ENCODE results near the gene DSCAML1.

The DSCAML1 gene

DNA sequence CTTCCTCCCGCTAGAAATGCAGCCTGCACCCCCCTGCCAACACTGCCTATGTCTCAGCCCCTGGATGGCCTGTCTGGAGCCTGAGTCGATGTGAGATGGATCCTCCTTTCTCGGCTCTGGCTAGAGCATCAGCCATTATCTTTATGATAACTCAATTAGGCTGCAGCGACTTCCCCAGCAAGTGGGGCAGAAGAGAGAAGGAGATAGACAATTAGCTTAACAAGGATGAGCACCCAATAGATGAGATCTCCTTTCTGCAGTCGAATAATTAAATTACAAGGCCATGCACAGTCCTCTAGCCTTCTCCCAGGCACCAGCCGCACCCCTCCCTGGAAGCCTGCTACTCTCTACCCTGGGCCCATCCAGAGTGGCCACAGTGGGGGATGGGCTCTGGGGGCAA is 290.0 kb downstream of the DSCAML1 start:
- no peak for DNase-seq (ENCODE audit: extremely low read depth in 1 of 2, low read depth in 1 of 2)

- DNase-seq (ENCODE audit: extremely low read depth in 1 of 2, low read depth in 1 of 2), result no peak
Observed at GRCh38 chr11:117505285-117505970, 291.6 kb downstream of the DSCAML1 start.

GRCh38 chr11:117502779-117503100 is 294.3 kb downstream of the DSCAML1 start:
- DNase-seq (ENCODE audit: extremely low read depth in 1 of 2, low read depth in 1 of 2), result no peak

GRCh38 chr11:117502015-117502778 is 294.8 kb downstream of the DSCAML1 start:
- no peak for DNase-seq (ENCODE audit: extremely low read depth in 1 of 2, low read depth in 1 of 2)

DNA sequence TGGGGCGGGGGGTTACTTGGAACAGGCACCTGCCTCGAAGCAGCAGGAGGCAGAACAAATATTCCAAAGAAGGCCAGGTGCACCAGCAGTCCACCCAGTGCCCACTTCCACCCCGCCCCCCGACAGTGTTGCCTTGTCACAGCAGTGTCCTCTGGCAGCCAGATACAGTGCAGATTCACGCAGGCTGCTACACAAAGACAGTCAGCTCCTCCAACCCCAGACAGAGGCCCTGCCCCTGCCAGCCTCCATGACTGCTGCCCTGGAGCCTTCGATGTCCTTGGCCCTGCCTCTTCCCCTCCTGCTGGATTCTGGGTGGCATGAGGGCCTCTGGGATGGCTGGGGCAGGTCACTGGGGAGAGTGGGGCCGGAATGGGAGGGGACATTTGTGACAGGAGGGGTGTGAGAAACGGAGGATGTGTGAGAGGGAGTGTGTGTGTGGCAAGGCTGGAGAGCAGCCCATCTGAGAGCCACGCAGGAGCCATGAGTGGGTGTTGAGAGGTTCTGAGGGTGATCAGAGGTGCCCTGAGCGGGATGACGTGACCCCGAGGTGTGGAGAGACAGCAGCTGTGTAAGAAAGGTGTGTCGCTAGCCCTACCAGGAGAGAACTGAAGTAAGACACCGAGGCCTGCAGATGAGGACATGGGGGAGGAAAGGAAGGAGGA is 295.6 kb downstream of the DSCAML1 start:
- no peak for DNase-seq (ENCODE audit: extremely low read depth in 1 of 2, low read depth in 1 of 2)

GRCh38 chr11:117498791-117499190 is 298.2 kb downstream of the DSCAML1 start:
- no peak for DNase-seq (ENCODE audit: extremely low read depth in 1 of 2, low read depth in 1 of 2)

GRCh38 chr11:117497206-117497951 is 299.6 kb downstream of the DSCAML1 start:
- DNase-seq (ENCODE audit: extremely low read depth in 1 of 2, low read depth in 1 of 2), result no peak

GRCh38 chr11:117495357-117495756 is 301.7 kb downstream of the DSCAML1 start:
- DNase-seq (ENCODE audit: extremely low read depth in 1 of 2, low read depth in 1 of 2), result no peak

GRCh38 chr11:117492578-117493251 is 304.3 kb downstream of the DSCAML1 start:
- no peak for DNase-seq (ENCODE audit: extremely low read depth in 1 of 2, low read depth in 1 of 2)

- no peak for DNase-seq (ENCODE audit: extremely low read depth in 1 of 2, low read depth in 1 of 2)
Observed at GRCh38 chr11:117490911-117491310, 306.1 kb downstream of the DSCAML1 start.

DNA sequence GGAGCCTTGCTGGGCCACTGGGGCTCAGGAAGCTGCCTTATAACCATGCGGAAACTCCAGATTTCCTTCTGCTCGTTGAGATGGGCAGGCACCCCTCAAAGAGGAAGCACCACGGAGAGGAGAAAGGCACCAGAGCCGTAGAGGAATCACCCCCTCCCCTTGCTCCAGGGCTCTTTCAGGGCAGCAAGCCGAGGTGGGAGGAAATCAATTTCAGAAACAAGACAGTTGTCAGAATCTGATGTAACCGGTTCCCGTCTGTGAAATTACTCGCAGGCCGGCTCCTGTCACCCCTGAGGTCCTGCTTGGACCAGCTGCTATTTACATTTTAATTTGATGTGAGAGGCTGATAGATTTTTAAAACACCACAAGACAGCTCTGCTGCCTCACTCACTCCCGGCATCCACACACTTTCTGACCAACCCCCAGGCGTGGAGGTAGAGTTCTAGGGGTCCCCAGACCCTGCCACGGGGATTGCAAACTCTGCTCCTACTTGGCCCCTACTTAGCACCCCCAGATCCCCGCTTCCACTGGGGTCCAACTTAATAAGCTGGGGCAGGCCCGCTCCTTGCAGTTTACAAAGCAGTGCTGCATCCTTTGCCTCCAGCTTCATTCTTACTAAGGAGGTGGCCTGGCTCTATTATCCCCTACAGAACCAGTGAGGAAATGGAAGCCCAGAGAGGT is 306.9 kb downstream of the DSCAML1 start:
- DNase-seq (ENCODE audit: extremely low read depth in 1 of 2, low read depth in 1 of 2), result no peak

GRCh38 chr11:117488996-117489952 is 307.7 kb downstream of the DSCAML1 start:
- DNase-seq (ENCODE audit: extremely low read depth in 1 of 2, low read depth in 1 of 2), result no peak

GRCh38 chr11:117486059-117486458 is 311.0 kb downstream of the DSCAML1 start:
- DNase-seq (ENCODE audit: extremely low read depth in 1 of 2, low read depth in 1 of 2), result no peak

DNA sequence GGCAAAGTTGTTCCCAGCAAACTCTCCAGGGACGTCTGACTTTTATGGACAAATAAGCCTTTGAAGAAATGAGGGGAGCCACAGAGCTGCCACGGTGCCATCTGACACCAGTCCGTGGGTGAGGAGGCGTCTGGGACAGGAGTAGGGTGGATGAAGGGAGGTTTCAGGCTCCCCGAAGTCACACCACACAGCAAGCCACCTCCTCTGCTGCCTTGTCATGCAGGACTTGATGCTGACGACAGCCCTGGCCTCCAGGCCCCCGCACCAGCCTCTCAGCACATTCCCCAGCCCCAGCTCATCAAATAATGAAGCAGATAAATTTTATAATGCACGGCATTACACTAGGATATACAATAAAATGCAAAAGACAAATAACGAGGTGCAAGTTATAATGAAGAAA is 312.9 kb downstream of the DSCAML1 start:
- no peak for DNase-seq (ENCODE audit: extremely low read depth in 1 of 2, low read depth in 1 of 2)

DNA sequence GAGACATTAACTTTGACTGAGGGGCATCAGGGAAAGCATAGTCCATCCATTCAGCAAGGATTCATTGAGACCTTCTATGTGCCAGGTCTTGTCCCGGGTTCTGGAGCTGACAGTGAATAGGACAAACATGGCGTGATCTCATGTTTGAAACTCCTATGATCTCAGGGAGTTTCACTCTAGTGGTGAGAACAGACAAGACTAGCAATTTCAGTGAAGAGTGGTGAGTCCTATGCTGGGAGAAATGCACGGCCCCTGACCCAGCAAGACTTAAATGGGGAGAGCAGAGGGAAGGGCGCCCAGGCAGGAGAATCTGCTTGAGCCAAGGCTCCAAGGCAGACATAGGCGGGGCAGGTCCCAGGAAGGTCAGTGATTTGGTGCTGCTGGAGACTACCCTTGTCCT is 313.6 kb downstream of the DSCAML1 start:
- DNase-seq (ENCODE audit: extremely low read depth in 1 of 2, low read depth in 1 of 2), result no peak

DNA sequence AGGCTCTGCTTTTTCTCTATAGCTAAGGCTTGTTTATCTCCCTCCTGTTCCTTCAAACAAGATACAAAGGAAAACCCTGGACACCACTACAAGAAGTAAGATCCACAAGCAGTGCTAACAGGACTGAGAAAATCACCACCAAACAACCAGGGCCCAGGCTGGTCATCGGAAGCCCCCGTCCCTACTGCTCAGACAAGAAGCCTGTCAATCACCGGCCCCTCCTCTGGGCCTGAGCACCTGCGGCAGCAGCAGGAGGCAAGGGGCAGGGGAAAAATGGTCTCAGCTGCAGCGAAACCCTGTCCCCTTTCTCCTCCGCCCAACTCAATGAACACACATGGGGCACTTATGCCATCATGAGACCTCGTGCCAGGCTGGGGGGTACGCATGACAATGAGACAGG is 314.1 kb downstream of the DSCAML1 start:
- DNase-seq (ENCODE audit: extremely low read depth in 1 of 2, low read depth in 1 of 2), result no peak

GRCh38 chr11:117481885-117482284 is 315.1 kb downstream of the DSCAML1 start:
- DNase-seq (ENCODE audit: extremely low read depth in 1 of 2, low read depth in 1 of 2), result no peak

GRCh38 chr11:117481036-117481435 is 316.0 kb downstream of the DSCAML1 start:
- DNase-seq (ENCODE audit: extremely low read depth in 1 of 2, low read depth in 1 of 2), result no peak

DNA sequence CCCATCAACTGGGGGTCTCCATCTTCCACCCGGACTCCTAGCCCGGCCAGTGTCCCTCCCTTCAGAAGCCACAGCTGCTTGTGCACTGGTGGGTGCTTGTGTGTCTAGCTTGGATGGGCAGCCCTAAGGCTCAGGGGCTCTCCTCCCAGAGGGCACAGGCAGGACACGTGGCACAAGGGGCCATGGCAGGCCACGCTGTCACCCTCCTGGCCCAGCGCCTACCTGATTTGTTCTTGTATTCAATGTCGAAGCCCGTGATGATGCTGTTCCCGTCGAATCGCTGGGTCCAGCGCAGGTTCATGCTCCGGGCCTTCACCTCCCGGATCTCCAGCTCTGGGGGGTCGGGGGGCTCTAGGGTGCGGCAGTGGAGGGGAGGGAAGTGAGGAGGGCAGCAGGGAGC is 316.8 kb downstream of the DSCAML1 start:
- DNase-seq (ENCODE audit: extremely low read depth in 1 of 2, low read depth in 1 of 2), result no peak

All from activated CD8-positive, alpha-beta memory T cell treated with anti-CD3 and anti-CD28 coated beads for 1 hour (primary cell).